DND-41 (cell line): ENCODE measurements around the gene TTLL7.
"Not testable (repeated sequence)": the region's sequence is repeated elsewhere in the genome, so short reads cannot be mapped to it uniquely, and the experiment has no call there.

Experiments used
- ATAC-seq: fragments of 200-7000 bp; cut with Tn5 transposase; 3 replicates; pipeline ENCODE4 v1.9.1; 2021; ENCODE audit warnings: low read depth; ENCODE audit not compliant: insufficient read depth
- DNase-seq: peaks from one replicate; pipeline ENCODE4 v3.0.0-alpha.2; 2020
- H2AFZ ChIP-seq: 2 replicates; pipeline ENCODE4 v1.6.0; 2012; ENCODE audit warnings: low read depth, low read length
- H3K27ac ChIP-seq: 2 replicates; pipeline ENCODE4 v1.5.1; 2012; ENCODE audit warnings: low read length, inconsistent platforms
- H3K27me3 ChIP-seq: fragments of 200-600 bp; sonication (generic); 2 replicates; pipeline ENCODE4 v1.6.0; 2012; ENCODE audit warnings: low read length, mild to moderate bottlenecking, inconsistent platforms; ENCODE audit not compliant: insufficient read depth, poor library complexity
- H3K36me3 ChIP-seq: 2 replicates; pipeline ENCODE4 v1.5.1; 2012; ENCODE audit warnings: low read length, inconsistent platforms; ENCODE audit not compliant: insufficient read depth
- H3K4me1 ChIP-seq: 2 replicates; pipeline ENCODE4 v1.5.1; 2012; ENCODE audit warnings: mild to moderate bottlenecking, low read length; ENCODE audit not compliant: insufficient read depth
- H3K4me2 ChIP-seq: 2 replicates; pipeline ENCODE4 v1.6.0; 2012; ENCODE audit warnings: mild to moderate bottlenecking, moderate library complexity, low read length, inconsistent platforms; ENCODE audit not compliant: insufficient read depth
- H3K4me3 ChIP-seq, 2 experiments: fragments of 200-600 bp in 1 of 2; shearing (Covaris generic) in 1 of 2; 2 replicates each; pipeline ENCODE4 v1.5.1; 2012 to 2016; ENCODE audit warnings: inconsistent platforms in 2 of 2, low read length in 2 of 2, mild to moderate bottlenecking in 2 of 2, low read depth in 1 of 2, moderate library complexity in 1 of 2
- H3K79me2 ChIP-seq: 2 replicates; pipeline ENCODE4 v1.6.0; 2012; ENCODE audit warnings: low read length, inconsistent platforms; ENCODE audit not compliant: insufficient read depth
- H3K9ac ChIP-seq: 2 replicates; pipeline ENCODE4 v1.6.0; 2012; ENCODE audit warnings: low read depth, mild to moderate bottlenecking, inconsistent platforms, low read length, moderate library complexity
- H3K9me3 ChIP-seq: 2 replicates; pipeline ENCODE4 v1.5.1; 2012; ENCODE audit warnings: low read length, moderate library complexity, mild to moderate bottlenecking, inconsistent platforms; ENCODE audit not compliant: insufficient read depth, severe bottlenecking
- H4K20me1 ChIP-seq: 2 replicates; pipeline ENCODE4 v1.6.0; 2012; ENCODE audit warnings: low read length; ENCODE audit not compliant: insufficient read depth
- EZH2 ChIP-seq: IDR thresholded peaks from 3 replicates; pipeline ENCODE4 v1.6.1; 2012; ENCODE audit warnings: borderline replicate concordance, low read depth, mild to moderate bottlenecking, moderate library complexity, low read length, inconsistent platforms; ENCODE audit not compliant: severe bottlenecking
- TF ChIP-seq, protein P1 (sequence below): IDR thresholded peaks from 2 replicates; pipeline ENCODE4 v1.5.1; 2012; ENCODE audit warnings: borderline replicate concordance, low read length, moderate library complexity, mild to moderate bottlenecking; ENCODE audit not compliant: poor library complexity, severe bottlenecking; ENCODE audit errors: extremely low read depth

The TTLL7 gene

DNA sequence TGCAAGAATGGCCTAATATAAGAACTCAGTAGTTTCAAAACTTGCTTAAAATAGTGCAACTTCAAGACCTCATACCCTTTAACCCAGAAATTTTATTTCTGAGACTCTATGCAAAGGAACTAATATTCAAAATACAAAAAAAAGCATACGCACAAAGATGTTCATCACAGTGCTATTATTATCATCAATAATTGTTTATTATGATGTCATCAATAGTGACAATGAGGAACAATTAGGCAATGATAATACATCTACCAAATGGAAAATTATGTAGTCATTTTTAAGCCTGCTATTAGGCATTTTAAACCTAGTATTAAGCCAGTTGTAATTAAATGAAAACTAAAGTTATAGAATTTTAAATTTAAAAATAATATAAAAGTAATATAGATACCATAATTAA, 3.3 kb downstream of the TTLL7 start:
- H2AFZ ChIP-seq, result no peak overlapping the region
- H3K4me3 ChIP-seq, result no peak overlapping the region
- no peaks in the 10 kb centered on the region for H3K4me1 ChIP-seq
- H3K4me2 ChIP-seq, result no peak overlapping the region
- ATAC-seq (no peak), DNase-seq (no peak)
- no peak overlapping the region for H3K9ac ChIP-seq
- H3K36me3 ChIP-seq, result no peaks in the 10 kb centered on the region
- H4K20me1 ChIP-seq, result no peaks in the 10 kb centered on the region
- H3K79me2 ChIP-seq, result no peaks in the 10 kb centered on the region
- H3K27ac ChIP-seq, result no peak overlapping the region
- H3K9me3 ChIP-seq, result no peaks in the 10 kb centered on the region
- peaks cover 4% of the 10 kb centered on the region for H3K27me3 ChIP-seq
- TF ChIP-seq, protein P1, sequence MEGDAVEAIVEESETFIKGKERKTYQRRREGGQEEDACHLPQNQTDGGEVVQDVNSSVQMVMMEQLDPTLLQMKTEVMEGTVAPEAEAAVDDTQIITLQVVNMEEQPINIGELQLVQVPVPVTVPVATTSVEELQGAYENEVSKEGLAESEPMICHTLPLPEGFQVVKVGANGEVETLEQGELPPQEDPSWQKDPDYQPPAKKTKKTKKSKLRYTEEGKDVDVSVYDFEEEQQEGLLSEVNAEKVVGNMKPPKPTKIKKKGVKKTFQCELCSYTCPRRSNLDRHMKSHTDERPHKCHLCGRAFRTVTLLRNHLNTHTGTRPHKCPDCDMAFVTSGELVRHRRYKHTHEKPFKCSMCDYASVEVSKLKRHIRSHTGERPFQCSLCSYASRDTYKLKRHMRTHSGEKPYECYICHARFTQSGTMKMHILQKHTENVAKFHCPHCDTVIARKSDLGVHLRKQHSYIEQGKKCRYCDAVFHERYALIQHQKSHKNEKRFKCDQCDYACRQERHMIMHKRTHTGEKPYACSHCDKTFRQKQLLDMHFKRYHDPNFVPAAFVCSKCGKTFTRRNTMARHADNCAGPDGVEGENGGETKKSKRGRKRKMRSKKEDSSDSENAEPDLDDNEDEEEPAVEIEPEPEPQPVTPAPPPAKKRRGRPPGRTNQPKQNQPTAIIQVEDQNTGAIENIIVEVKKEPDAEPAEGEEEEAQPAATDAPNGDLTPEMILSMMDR, result no peak
- no peak for TF ChIP-seq EZH2

DNA sequence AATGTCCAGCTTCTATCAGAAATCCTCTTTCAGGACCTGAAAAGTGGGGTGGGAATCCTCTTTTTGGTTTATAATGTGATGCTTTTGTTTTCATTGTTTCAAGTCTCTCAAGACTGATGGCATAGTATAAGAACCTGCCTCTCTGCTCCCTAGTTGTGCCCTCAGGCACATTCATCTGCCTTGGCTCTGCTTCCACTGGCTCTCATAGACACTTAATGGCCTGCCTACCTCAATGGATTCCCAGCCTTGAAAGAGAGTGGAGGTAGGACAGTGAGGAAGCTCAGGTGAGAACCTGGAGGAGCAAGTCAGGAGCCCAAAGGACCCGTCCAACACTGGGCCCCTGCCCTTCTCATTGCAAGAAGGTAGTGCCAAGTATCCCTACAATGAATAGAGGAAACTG, 4.8 kb downstream of the TTLL7 start:
- no peaks in the 10 kb centered on the region for H4K20me1 ChIP-seq
- H3K9me3 ChIP-seq, result no peaks in the 10 kb centered on the region
- H2AFZ ChIP-seq, result no peak overlapping the region
- H3K4me2 ChIP-seq, result no peak overlapping the region
- H3K27ac ChIP-seq, result no peak overlapping the region
- H3K79me2 ChIP-seq, result no peaks in the 10 kb centered on the region
- no peak overlapping the region for H3K4me3 ChIP-seq
- no peaks in the 10 kb centered on the region for H3K4me1 ChIP-seq
- H3K36me3 ChIP-seq, result no peaks in the 10 kb centered on the region
- ATAC-seq (no peak), DNase-seq (no peak)
- H3K9ac ChIP-seq, result no peak overlapping the region
- TF ChIP-seq EZH2, result no peak
- TF ChIP-seq, protein P1, result no peak
- peaks cover 4% of the 10 kb centered on the region for H3K27me3 ChIP-seq

DNA sequence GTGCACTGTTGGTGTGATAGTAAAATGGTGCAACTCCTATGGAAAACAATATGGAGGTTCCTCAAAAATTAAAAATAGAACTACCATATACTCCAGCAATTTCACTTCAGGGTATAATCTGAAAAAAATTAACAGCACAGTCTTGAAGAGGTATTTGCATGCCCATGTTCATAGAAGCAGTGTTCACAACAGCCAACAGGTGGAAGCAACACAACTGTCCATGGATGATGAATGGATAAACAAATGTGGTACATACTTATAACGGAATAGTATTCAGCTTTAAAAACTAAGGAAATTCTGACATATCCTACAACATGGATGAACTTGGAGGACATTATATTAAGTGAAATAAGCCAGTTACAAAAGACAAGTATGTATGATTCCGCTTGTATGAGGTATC, 8.2 kb downstream of the TTLL7 start:
- no peak overlapping the region for H3K4me3 ChIP-seq
- H3K4me2 ChIP-seq, result no peak overlapping the region
- H2AFZ ChIP-seq, result no peak overlapping the region
- ATAC-seq, result no peak
- H3K27ac ChIP-seq, result no peak overlapping the region
- peaks cover 4% of the 10 kb centered on the region for H3K27me3 ChIP-seq
- no peaks in the 10 kb centered on the region for H3K4me1 ChIP-seq
- H4K20me1 ChIP-seq, result no peaks in the 10 kb centered on the region
- H3K9me3 ChIP-seq, result no peaks in the 10 kb centered on the region
- H3K79me2 ChIP-seq, result no peaks in the 10 kb centered on the region
- H3K36me3 ChIP-seq, result no peaks in the 10 kb centered on the region
- DNase-seq, result no peak
- TF ChIP-seq, protein P1, result peak; percentile 23
- no peak for TF ChIP-seq EZH2
- no peak overlapping the region for H3K9ac ChIP-seq

DNA sequence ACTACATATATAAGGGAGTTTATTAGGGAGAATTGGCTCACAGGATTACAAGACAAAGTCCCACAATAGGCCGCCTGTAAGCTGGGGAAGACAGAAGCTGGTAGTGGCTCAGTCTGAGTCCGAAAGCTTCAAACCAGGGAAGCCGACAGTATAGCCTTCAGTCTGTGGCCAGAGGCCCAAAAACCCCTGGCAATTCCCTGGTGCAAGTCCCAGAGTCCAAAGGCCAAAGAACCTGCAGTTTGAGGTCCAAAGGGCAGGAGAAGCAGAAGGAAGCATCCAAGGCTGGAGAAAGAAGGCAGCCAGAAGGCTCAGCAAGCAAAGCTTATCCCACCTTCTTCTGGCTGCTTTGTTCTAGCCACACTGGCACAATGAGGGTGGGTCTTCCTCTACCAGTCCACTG, 13.9 kb downstream of the TTLL7 start:
- H3K27me3 ChIP-seq, result no peaks in the 10 kb centered on the region
- DNase-seq (no peak), ATAC-seq (no peak)

DNA sequence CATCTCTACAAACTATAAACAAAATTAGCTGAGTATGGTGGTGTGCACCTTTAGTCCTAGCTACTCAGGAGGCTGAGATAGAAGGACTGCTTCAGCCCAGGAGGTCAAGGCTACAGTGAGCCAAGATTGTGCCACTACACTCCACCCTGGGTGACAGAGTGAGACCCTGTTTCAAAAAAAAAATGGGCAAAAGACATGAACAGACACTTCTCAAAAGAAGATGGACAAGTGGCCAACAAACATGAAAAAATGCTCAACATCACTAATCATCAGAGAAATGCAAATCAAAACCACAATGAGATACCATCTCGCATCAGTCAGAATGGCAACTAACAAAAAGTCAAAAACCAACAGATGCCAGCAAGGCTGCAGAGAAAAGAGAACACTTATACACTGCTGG, 15.0 kb downstream of the TTLL7 start:
- DNase-seq, H3K4me1 ChIP-seq, H2AFZ ChIP-seq, H3K9me3 ChIP-seq, H3K36me3 ChIP-seq, H3K79me2 ChIP-seq, H3K9ac ChIP-seq, H3K4me2 ChIP-seq, H3K4me3 ChIP-seq, H3K27ac ChIP-seq, ATAC-seq, H4K20me1 ChIP-seq, H3K27me3 ChIP-seq: not testable (repeated sequence)

More for the DNA sequence above, 13.9 kb downstream of the TTLL7 start:
- H2AFZ ChIP-seq, result no peak overlapping the region
- TF ChIP-seq, protein P1, result no peak
- no peak for TF ChIP-seq EZH2
- no peaks in the 10 kb centered on the region for H4K20me1 ChIP-seq
- H3K9ac ChIP-seq, result no peak overlapping the region
- no peak overlapping the region for H3K27ac ChIP-seq
- H3K9me3 ChIP-seq, result no peaks in the 10 kb centered on the region
- no peak overlapping the region for H3K4me2 ChIP-seq
- no peak overlapping the region for H3K4me3 ChIP-seq
- H3K36me3 ChIP-seq, result no peaks in the 10 kb centered on the region
- no peaks in the 10 kb centered on the region for H3K4me1 ChIP-seq
- no peaks in the 10 kb centered on the region for H3K79me2 ChIP-seq
